GM12878 (cell line): ENCODE measurements around the gene RHOXF2. TPM values are rescaled to one million over a fixed set of nuclear protein-coding genes. Genes with fewer than 3 reads are reported as not detected.

ENCODE experiments used
- ATAC-seq: fragments of 200-7000 bp; cut with Tn5 transposase; 3 replicates; pipeline ENCODE4 v1.9.1; 2020; ENCODE audit warnings: mild to moderate bottlenecking, moderate library complexity
- BruUV-seq: library from RNA; stranded (reverse); fragments of 400-500 nt; replicated peaks from 2 replicates; lab custom pipeline; 2021; lab: Mats Ljungman, UMichigan
- CTCF ChIA-PET: fragments of 300-600 bp; sonication (Branson Sonifier 250); formaldehyde crosslinking; extraction: SDS; loops from one replicate; lab custom pipeline; 2021; ENCODE audit warnings: inconsistent platforms; lab: Yijun Ruan, JAX
- POLR2A ChIA-PET: fragments of 350-600 bp; formaldehyde crosslinking; extraction: SDS; loops from one replicate; lab custom pipeline; 2021; ENCODE audit warnings: inconsistent platforms; lab: Charles Lee
- RAD21 ChIA-PET: fragments of 300-600 bp; sonication (Branson Sonifier 250); formaldehyde crosslinking; loops from one replicate; lab custom pipeline; 2023; ENCODE audit warnings: antibody characterized with exemption; ENCODE audit not compliant: unreplicated experiment; lab: Charles Lee
- SMC1A ChIA-PET: fragments of 300-600 bp; sonication (Branson Sonifier 250); formaldehyde crosslinking; loops from one replicate; lab custom pipeline; 2023; ENCODE audit not compliant: unreplicated experiment, uncharacterized antibody; lab: Charles Lee
- DNase-seq: peaks from one replicate; pipeline ENCODE4 v3.0.0-alpha.2; 2011; ENCODE audit warnings: low read depth, low spot score
- FAIRE-seq: peaks from 3 replicates; lab custom pipeline; 2011; peaks lifted over from hg19 to GRCh38; lab: Jason Lieb, UNC
- H2AFZ ChIP-seq: 2 replicates; pipeline ENCODE4 v1.6.0; 2011; ENCODE audit warnings: low read depth, low read length, control low read depth; ENCODE audit not compliant: control insufficient read depth
- H3K27ac ChIP-seq: 2 replicates; pipeline ENCODE4 v1.5.1; 2011; ENCODE audit warnings: control low read depth; ENCODE audit not compliant: control insufficient read depth, insufficient read depth
- H3K27me3 ChIP-seq, 2 experiments: replicated peaks in 1 of 2; 2 replicates each; pipeline versions ENCODE4 v1.6.0 to v1.6.1; 2011; ENCODE audit warnings: low read length in 1 of 2; ENCODE audit not compliant: control insufficient read depth in 2 of 2, insufficient read depth in 2 of 2
- H3K36me3 ChIP-seq, 2 experiments: 2 replicates each; pipeline ENCODE4 v1.5.1; 2011; ENCODE audit warnings: low read length in 1 of 2; ENCODE audit not compliant: control insufficient read depth in 2 of 2, insufficient read depth in 2 of 2
- H3K4me1 ChIP-seq: 2 replicates; pipeline ENCODE4 v1.6.1; 2011; ENCODE audit warnings: mild to moderate bottlenecking, low read length, moderate library complexity, mixed read lengths; ENCODE audit not compliant: control insufficient read depth, insufficient read depth
- H3K4me2 ChIP-seq: 2 replicates; pipeline ENCODE4 v1.6.0; 2011; ENCODE audit warnings: control low read depth; ENCODE audit not compliant: control insufficient read depth, insufficient read depth
- H3K4me3 ChIP-seq: fragments of 200-600 bp; sonication (generic); 2 replicates; pipeline ENCODE4 v1.5.1; 2016
- H3K79me2 ChIP-seq: 2 replicates; pipeline ENCODE4 v1.6.0; 2011; ENCODE audit warnings: low read length; ENCODE audit not compliant: control insufficient read depth, insufficient read depth
- H3K9ac ChIP-seq: 2 replicates; pipeline ENCODE4 v1.8.0; 2011; ENCODE audit warnings: low read length, control low read depth, mixed read lengths; ENCODE audit not compliant: control insufficient read depth, insufficient read depth
- H3K9me3 ChIP-seq: replicated peaks from 3 replicates; pipeline ENCODE4 v1.5.1; 2011; ENCODE audit warnings: mild to moderate bottlenecking, low read length; ENCODE audit not compliant: control insufficient read depth, insufficient read depth
- H4K20me1 ChIP-seq: 2 replicates; pipeline ENCODE4 v1.6.0; 2011; ENCODE audit not compliant: control insufficient read depth, insufficient read depth
- ATF3 ChIP-seq: IDR thresholded peaks from 2 replicates; pipeline ENCODE4 v1.6.1; 2011; ENCODE audit warnings: low read depth, mild to moderate bottlenecking, low read length, moderate library complexity, borderline replicate concordance; ENCODE audit errors: extremely low read depth
- DPF2 ChIP-seq: fragments of 450-650 bp; IDR thresholded peaks from 2 replicates; pipeline ENCODE4 v1.6.1; 2017; ENCODE audit warnings: mild to moderate bottlenecking
- E2F8 ChIP-seq: fragments of 450-650 bp; IDR thresholded peaks from 2 replicates; pipeline ENCODE4 v1.6.1; 2018; ENCODE audit warnings: mild to moderate bottlenecking, low read depth, moderate library complexity; ENCODE audit not compliant: partially characterized antibody
- EGR1 ChIP-seq, 2 experiments: IDR thresholded peaks; 1 replicate in 1 of 2; 2 replicates in 1 of 2; pipeline ENCODE4 v1.6.1; 2011 to 2012; ENCODE audit warnings: low read depth in 2 of 2, low read length in 2 of 2, borderline replicate concordance in 1 of 2, mild to moderate bottlenecking in 1 of 2, moderate library complexity in 1 of 2
- EZH2 ChIP-seq: IDR thresholded peaks from 2 replicates; pipeline ENCODE4 v1.6.1; 2012; ENCODE audit warnings: low read depth, mild to moderate bottlenecking, control low read depth, inconsistent platforms, low read length, borderline replicate concordance; ENCODE audit not compliant: control insufficient read depth
- IKZF2 ChIP-seq, 2 experiments: fragments of 450-650 bp; IDR thresholded peaks; 2 replicates each; pipeline ENCODE4 v1.6.1; 2017; ENCODE audit warnings: mild to moderate bottlenecking in 2 of 2, moderate library complexity in 2 of 2
- KAT2A ChIP-seq: conservative IDR thresholded peaks from 2 replicates; pipeline ENCODE4 v1.6.1; 2011; ENCODE audit warnings: low read depth, low read length; ENCODE audit not compliant: control insufficient read depth
- PKNOX1 ChIP-seq: fragments of 450-650 bp; IDR thresholded peaks from 2 replicates; pipeline ENCODE4 v1.6.1; 2016; ENCODE audit warnings: mild to moderate bottlenecking
- POU2F2 ChIP-seq: IDR thresholded peaks from 3 replicates; pipeline ENCODE4 v1.6.1; 2011; ENCODE audit warnings: low read depth, mild to moderate bottlenecking, low read length, borderline replicate concordance
- RELA ChIP-seq: fragments of 450-650 bp; IDR thresholded peaks from 2 replicates; pipeline ENCODE4 v1.8.0; 2014; ENCODE audit warnings: borderline replicate concordance; ENCODE audit not compliant: partially characterized antibody
- SREBF2 ChIP-seq: IDR thresholded peaks from 2 replicates; pipeline ENCODE4 v1.6.1; 2012; ENCODE audit warnings: mild to moderate bottlenecking, low read length
- STAT3 ChIP-seq: IDR thresholded peaks from 2 replicates; pipeline ENCODE4 v1.6.1; 2011; ENCODE audit warnings: low read depth, low read length, improper control_type of control experiment
- ZNF687 ChIP-seq: fragments of 450-650 bp; IDR thresholded peaks from 2 replicates; pipeline ENCODE4 v1.6.1; 2017; ENCODE audit warnings: mild to moderate bottlenecking, moderate library complexity
- WGBS: methylation state at CpG from one replicate; pipeline ENCODE4 v1.1.6; 2016; ENCODE audit warnings: low lambda C conversion rate; ENCODE audit not compliant: insufficient replicate concordance, insufficient coverage; ENCODE audit errors: missing lambda C conversion rate; 5-methylcytosine and 5-hydroxymethylcytosine counted together
- in situ Hi-C: fragments of 300-500 bp; cut with MboI; formaldehyde crosslinking; loops from 9 replicates; pipeline ENCODE4 v1.14.3; 2018; ENCODE audit warnings: mixed read lengths
- intact Hi-C: fragments of 100-400 bp; cut with micrococcal nuclease; formaldehyde crosslinking; loops from one replicate; pipeline ENCODE4 v1.14.2; 2022; ENCODE audit not compliant: unreplicated experiment
- polyA plus RNA-seq, 11 experiments: library from polyadenylated mRNA; depleted of rRNA in 4 of 11; unstranded in 6 of 11; stranded (reverse) in 5 of 11; fragments of >200 nt; fragmentation: Nextera tagmentation in 4 of 11; fragmentation: Illumina TruSeq in 1 of 11; extraction: Ambion mirVana in 4 of 11; extraction: Trizol in 1 of 11; gene quantifications; 1 replicate in 1 of 11; 2 replicates in 10 of 11; pipeline versions ENCODE4 v1.2.1 to v1.2.3, GENCODE V29; 2011 to 2016; ENCODE audit warnings: inconsistent platforms in 2 of 11, missing spikeins in 2 of 11, low read depth in 1 of 11
- total RNA-seq, 4 experiments: library from RNA; depleted of rRNA in 3 of 4; stranded (reverse); fragments of >200 nt in 3 of 4; fragmentation: Illumina TruSeq in 1 of 4; extraction: Trizol in 1 of 4; gene quantifications; 2 replicates each; pipeline versions ENCODE4 v1.2.1 to v1.2.3, GENCODE V29; 2013 to 2021

The RHOXF2 gene
- total and polyA plus RNA-seq, 10 of the 15 experiments (the other 5 are each of a cell fraction or from before 2014, with no cell fraction given), result 0.03 TPM; not detected in 8

- Histone ChIP-seq H4K20me1 (no peaks in the 10 kb centered on the region), H3K4me1 (no peaks in the 10 kb centered on the region), H3K36me3 (no peaks in the 10 kb centered on the region), H3K9me3 (no peaks in the 10 kb centered on the region), H3K27me3 (no peaks in the 10 kb centered on the region), H2AFZ (no peak overlapping the region), H3K27ac (no peak overlapping the region), H3K4me2 (no peak overlapping the region), H3K79me2 (no peaks in the 10 kb centered on the region), H3K9ac (no peak overlapping the region), H3K4me3 (no peak overlapping the region)
- WGBS, result 49% methylated on average over 12 of the region's 12 CpGs
- ATAC-seq (no peak), DNase-seq (no peak), FAIRE-seq (no peak)
- ChIA-PET CTCF (no interaction called here), RAD21 (no interaction called here), POLR2A (no interaction called here), SMC1A (interaction anchor here (2.3 kb wide), 1 partner anchor 7 kb away, joined by 11 read pairs; no protein-coding TSS in a partner anchor)
- no TSS peak for BruUV-seq
- intact Hi-C loops, result loop anchor here (10.0 kb wide), 1 partner anchor 171 kb away; no protein-coding TSS in a partner anchor
- in situ Hi-C loops, result loop anchor here (25.0 kb wide), 1 partner anchor 94 kb away; the partner anchor contains the start of gene RHOXF1
- no peak for TF ChIP-seq EZH2
- no peak for TF ChIP-seq KAT2A
- no peak for TF ChIP-seq PKNOX1
- no peak for TF ChIP-seq EGR1 (IDR thresholded peaks at IDR 0.05; ENCODE audit: borderline replicate concordance in 1 of 2, low read depth in 2 of 2, low read length in 2 of 2)
- no peak for TF ChIP-seq E2F8
- no peak for TF ChIP-seq STAT3
- no peak for TF ChIP-seq ZNF687
- no peak for TF ChIP-seq RELA
- no peak for TF ChIP-seq ATF3
- TF ChIP-seq IKZF2 (IDR thresholded peaks at IDR 0.05), result no peak
- no peak for TF ChIP-seq POU2F2
- no peak for TF ChIP-seq DPF2
- no peak for TF ChIP-seq SREBF2
These were observed 47.7 kb downstream of the RHOXF2 start for GRCh38 chrX:120205816-120206753.
